Measurements from ENCODE around the gene BCHE. TPM values are rescaled to one million over a fixed set of nuclear protein-coding genes. Genes with fewer than 3 reads are reported as not detected.

Gene BCHE
- total RNA-seq, 1 donor from 2014 or later, result 5.8 TPM

DNA sequence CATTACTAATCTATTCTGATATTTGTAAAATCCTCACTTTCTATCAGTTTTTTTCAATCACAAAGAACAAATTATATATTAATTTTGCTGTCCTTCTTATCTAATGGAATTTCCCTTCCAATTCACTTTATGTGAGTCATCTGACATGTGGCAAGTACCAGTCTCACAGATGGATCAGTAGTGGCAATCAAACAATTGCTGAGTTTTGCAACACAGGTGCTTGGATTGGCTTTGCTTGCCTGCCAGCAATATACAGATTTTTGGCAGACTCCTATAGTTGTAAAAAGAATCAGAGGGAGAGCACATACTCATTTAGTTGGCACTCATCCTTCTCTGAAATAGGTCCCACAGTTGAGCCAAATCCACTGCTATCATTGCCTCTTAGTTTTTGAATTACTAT is 83.7 kb downstream of the BCHE start:
- intact Hi-C loops (cut with DNase I), result no loop called here
- H3K4me1 ChIP-seq, result no peaks in the 10 kb centered on the region
- no peak for DNase-seq

GRCh38 chr3:165751637-165752036 is 85.6 kb downstream of the BCHE start:
- Histone ChIP-seq H3K36me3 (no peaks in the 10 kb centered on the region), H3K4me3 (no peak overlapping the region), H3K4me1 (no peaks in the 10 kb centered on the region), H3K27ac (no peak overlapping the region), H3K9me3 (no peaks in the 10 kb centered on the region), H3K27me3 (ENCODE audit: low read depth) (no peaks in the 10 kb centered on the region)
- ATAC-seq (no peak), DNase-seq (no peak)
- intact Hi-C loops (cut with DNase I), result no loop called here
- TF ChIP-seq CTCF (IDR thresholded peaks at IDR 0.05), result no peak

More for the DNA sequence above, 83.7 kb downstream of the BCHE start:
- no peak for TF ChIP-seq CTCF (IDR thresholded peaks at IDR 0.05)
- no peaks in the 10 kb centered on the region for H3K27me3 ChIP-seq (ENCODE audit: low read depth)
- peak in 1 of 2 donors; percentile 23 for ATAC-seq
- H3K36me3 ChIP-seq, result no peaks in the 10 kb centered on the region
- no peak overlapping the region for H3K4me3 ChIP-seq
- H3K9me3 ChIP-seq, result no peaks in the 10 kb centered on the region
- H3K27ac ChIP-seq, result no peak overlapping the region

DNA sequence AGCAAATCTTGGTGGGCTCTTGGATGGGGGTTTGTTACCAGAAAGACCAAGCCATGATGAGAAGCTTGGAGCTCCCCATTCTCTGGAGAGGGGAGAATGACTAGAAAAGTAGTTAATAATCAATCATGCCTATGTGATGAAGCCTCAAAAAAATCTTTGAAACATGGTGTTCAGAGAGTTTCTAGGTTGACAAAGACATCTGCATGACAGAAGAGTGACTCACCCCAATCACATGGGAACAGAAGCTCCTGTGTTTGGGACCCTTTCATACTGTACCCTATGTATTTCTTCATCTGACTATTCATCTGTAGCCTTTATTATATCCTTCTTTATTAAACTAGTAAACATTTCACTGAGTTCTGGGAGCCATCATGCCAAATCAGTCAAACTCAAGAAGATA is 87.4 kb downstream of the BCHE start:
- DNase-seq (no peak), ATAC-seq (no peak)
- Histone ChIP-seq H3K27ac (no peak overlapping the region), H3K4me1 (no peaks in the 10 kb centered on the region), H3K4me3 (no peak overlapping the region), H3K9me3 (no peaks in the 10 kb centered on the region), H3K36me3 (no peaks in the 10 kb centered on the region), H3K27me3 (ENCODE audit: low read depth) (no peaks in the 10 kb centered on the region)
- intact Hi-C loops (cut with DNase I), result no loop called here
- TF ChIP-seq CTCF (IDR thresholded peaks at IDR 0.05), result no peak

DNA sequence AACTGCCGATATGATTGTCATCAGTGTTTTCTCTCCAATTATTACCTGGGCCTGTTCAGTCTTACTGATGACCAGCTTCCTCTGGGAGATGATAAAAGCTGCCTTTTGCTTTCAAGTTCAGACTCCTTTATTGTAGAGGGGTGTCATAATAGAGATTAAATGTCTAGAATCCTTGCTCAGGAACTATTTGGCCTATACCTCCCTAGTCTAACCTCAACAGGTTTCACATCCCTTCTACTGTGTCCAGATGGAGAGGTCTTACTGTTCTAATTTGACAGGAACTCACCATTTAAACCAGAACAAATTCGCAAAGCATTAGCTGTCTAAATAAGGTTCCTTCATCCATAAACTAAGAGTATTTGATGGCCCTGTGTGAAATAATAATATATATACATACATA is 88.0 kb downstream of the BCHE start:
- intact Hi-C loops (cut with DNase I), result no loop called here
- H3K4me3 ChIP-seq, result no peak overlapping the region
- ATAC-seq, result no peak
- H3K4me1 ChIP-seq, result no peaks in the 10 kb centered on the region
- no peaks in the 10 kb centered on the region for H3K36me3 ChIP-seq
- DNase-seq, result no peak
- no peaks in the 10 kb centered on the region for H3K9me3 ChIP-seq
- no peaks in the 10 kb centered on the region for H3K27me3 ChIP-seq (ENCODE audit: low read depth)
- no peak for TF ChIP-seq CTCF (IDR thresholded peaks at IDR 0.05)
- H3K27ac ChIP-seq, result no peak overlapping the region

DNA sequence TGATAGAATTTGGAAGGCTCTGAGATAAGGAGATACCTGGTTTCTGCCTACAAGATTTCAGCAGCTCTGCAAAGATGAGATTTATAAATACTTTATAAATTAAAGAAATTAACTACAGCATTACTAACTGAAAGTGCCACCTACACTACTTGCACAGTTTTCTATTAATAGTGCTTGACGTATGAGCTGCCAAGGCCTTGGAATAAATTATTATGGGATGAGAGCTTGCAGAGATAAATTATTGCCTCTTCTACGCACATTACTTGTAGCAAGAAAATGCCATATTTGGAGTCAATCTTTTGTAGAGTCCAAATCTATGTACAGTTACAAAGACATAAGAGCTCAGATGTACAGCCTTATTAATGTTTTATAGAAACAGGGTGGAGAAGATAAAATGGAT is 89.1 kb downstream of the BCHE start:
- Histone ChIP-seq H3K27me3 (ENCODE audit: low read depth) (no peaks in the 10 kb centered on the region), H3K27ac (no peak overlapping the region), H3K36me3 (no peaks in the 10 kb centered on the region), H3K4me1 (no peaks in the 10 kb centered on the region), H3K9me3 (no peaks in the 10 kb centered on the region), H3K4me3 (no peak overlapping the region)
- TF ChIP-seq CTCF (IDR thresholded peaks at IDR 0.05), result no peak
- no peak for ATAC-seq
- DNase-seq, result no peak
- intact Hi-C loops (cut with DNase I), result no loop called here

GRCh38 chr3:165746874-165747273 is 90.3 kb downstream of the BCHE start:
- Histone ChIP-seq H3K27ac (no peak overlapping the region), H3K36me3 (no peaks in the 10 kb centered on the region), H3K9me3 (no peaks in the 10 kb centered on the region), H3K4me3 (no peak overlapping the region), H3K27me3 (ENCODE audit: low read depth) (no peaks in the 10 kb centered on the region), H3K4me1 (no peaks in the 10 kb centered on the region)
- DNase-seq (no peak), ATAC-seq (no peak)
- intact Hi-C loops (cut with DNase I), result no loop called here
- no peak for TF ChIP-seq CTCF (IDR thresholded peaks at IDR 0.05)

All from lower lobe of right lung (tissue), 2 donors.